NCI-H2029 treated with DMSO at 0.1 percent for 48 hours (cell line): ENCODE results near the gene EDIL3.

ENCODE experiments used
- DNase-seq: peaks from one replicate; lab custom pipeline; 2025; lab: John Stamatoyannopoulos, UW

Gene EDIL3

DNA sequence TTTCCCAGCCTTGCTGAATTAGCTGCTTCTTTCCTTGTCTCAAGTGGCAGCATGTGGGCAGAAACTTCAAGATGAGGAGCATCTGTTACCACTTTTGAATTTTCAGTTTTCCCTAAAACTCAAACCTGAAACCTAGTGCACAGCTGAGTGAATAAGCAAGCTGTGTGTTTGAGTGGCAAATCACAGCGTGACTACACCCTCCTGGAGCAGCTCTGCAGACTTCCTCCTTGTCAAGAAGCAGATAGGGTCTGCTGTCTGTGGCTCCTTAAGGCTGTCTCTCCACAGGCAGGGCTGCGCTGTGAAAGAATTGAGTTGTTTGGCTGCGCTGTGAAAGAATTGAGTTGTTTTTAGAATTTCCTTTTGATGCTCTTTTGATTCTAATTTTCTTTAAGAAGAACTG is 484.4 kb downstream of the EDIL3 start:
- no peak for DNase-seq

DNA sequence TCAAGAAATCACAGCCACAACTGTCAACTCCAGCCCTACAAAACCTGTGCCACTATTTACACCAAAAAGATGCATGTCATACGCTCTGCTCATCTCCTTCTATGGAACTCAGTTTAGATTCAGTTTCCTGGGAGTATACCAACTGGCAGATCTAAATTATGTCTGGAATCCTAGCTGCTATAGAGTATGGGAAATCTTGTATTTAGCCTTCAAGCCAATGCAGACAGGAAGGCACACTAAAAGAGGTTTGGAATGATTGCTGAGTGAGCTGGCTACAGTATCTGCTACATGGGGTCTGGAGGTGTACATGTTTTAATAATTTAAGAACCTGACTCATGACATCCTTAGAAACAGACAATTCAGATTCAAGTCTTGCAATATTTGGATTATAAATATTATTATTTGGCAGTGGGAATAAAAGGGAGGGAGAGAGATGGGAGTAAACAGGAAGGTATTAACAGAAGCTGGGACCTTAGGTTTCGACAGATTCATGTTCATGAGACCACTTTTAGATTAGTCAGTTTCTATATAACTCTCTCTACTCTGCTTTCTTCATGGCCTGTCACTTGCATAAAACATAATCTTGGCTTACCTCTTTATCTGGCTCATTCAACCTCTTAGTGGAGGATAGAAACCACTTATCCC is 485.2 kb downstream of the EDIL3 start:
- no peak for DNase-seq

DNA sequence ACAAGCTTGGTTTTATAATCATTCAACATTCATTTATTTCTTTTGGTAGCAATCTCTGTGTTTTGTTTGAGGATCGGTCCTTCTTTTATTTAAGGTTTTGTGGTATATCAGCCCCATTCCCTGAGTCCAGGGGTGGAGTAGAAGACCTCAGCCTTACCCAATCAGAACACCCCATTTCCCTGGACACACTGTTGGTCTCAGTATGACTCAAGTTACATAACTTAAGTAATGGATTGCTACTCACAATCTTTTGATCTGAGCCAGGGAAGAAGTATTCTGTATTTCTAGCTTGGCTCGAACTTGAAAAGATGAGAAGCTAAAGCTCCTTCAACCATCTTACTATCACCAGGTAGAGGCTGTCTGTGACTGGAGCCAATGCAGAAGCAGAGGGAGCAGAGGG is 488.8 kb downstream of the EDIL3 start:
- DNase-seq: no peak

DNA sequence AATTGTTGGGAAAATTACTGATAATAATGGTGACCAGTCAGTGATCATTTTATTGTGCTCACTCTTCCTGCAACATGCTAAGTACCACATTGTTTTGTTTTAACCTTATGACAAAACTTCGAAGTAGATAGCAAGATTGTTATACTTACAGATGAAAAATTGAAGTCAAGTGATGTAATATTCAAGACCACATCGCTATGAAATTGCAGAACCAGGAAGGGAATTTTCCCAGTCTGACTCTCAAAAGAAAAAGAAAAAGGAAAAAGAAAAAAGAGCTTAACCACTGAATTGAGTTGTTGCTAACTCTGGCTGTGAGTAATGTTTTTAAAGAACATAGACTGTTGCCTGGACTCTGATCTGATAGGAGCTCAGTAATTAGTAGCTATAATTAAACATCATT is 493.4 kb downstream of the EDIL3 start:
- DNase-seq: no peak
